Measurements from ENCODE around the gene JAKMIP1. TPM values are rescaled to one million over a fixed set of nuclear protein-coding genes. Genes with fewer than 3 reads are reported as not detected.
A peak's percentile ranks its signal among the peaks of the same experiment; 100 is the strongest.

The JAKMIP1 gene
- total RNA-seq, 6 donors from 2014 or later, result 0.40 to 6.8 (median 1.0) TPM

DNA sequence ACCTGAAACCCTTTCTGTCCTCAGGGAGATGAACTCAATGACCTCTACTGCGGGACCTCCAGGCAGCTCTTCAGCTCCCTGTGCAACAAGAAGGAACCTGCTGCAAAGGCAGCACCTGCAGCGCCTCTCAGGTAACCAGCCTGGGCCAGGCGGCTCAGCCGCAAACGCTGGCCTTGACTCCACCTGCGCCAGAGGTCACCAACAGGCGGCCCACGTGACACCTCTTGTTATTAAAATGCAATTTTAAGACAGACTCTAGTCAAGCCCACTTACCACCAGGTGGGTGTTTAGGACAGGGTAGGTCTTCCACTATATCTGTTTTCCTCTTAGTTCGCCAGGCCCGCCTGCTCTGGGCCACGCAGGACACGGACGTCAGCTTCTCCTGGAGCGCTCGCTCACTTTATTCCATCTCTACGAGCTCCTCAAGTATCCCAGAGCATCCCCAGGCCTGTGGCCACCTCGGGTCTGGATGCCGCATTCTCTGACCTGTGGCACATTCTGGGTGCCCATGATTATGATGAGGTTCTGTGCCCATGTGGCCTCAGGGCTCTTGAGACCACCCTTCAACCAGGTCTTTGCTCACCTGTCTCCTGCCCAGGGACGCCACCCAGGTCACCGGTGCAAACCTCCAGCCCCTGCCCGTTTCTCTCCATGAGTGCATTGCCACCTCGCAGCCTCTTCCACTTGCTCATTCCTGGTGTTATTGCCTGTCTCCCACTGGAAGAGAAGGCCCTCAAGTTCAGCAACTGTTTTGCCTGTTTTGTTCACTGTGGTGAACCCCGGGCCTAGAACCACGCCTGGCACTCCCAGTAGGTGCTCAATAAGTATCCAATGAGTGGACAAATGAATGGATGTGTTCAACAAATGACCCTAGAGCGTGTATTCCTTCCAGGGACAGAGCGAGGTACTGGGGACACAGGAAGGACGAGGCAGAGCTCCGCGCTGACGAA is 32.8 kb upstream of the JAKMIP1 start:
- Histone ChIP-seq H3K27ac (no peak overlapping the region), H3K4me1 (no peaks in the 10 kb centered on the region), H3K9me3 (no peaks in the 10 kb centered on the region), H3K36me3 (no peaks in the 10 kb centered on the region), H3K4me3 (no peak overlapping the region), H3K27me3 (no peaks in the 10 kb centered on the region)
- no peak for TF ChIP-seq EP300 (IDR thresholded peaks at IDR 0.05)
- TF ChIP-seq POLR2AphosphoS5 (IDR thresholded peaks at IDR 0.05), result no peak
- TF ChIP-seq POLR2A (IDR thresholded peaks at IDR 0.05), result no peak
- TF ChIP-seq CTCF (IDR thresholded peaks at IDR 0.05), result no peak
- ATAC-seq (ENCODE audit: low FRiP score in 2 of 2) (no peak), DNase-seq (peak in 1 of 2 donors; percentile 45)
- WGBS, 2 donors, result 83 to 88% methylated on average over 29 to 30 of the region's 30 CpGs

DNA sequence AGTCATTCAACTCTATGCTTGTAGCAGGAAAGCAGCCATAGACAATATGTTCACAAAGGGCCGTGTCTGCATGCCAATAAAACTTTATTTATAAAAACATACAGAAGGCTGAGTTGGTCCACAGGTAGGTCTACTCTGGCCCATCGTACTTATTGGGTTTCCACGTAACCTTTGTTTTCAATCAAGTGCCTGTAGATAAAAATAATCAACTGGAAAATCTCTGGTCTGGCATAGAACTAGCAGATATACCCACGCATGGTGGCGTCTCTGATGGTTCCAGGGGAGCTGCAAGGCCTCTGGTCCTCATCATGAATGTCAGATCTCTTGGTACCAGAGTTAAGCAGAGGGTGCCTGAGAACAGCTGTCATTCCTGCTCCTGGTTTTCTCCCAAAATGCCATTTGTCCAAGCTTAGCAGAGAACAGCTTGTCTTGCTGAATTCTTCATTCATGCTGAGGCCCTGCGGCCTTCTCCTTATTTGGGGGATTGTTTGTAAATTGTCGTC is 31.4 kb upstream of the JAKMIP1 start:
- no peak for ATAC-seq (ENCODE audit: low FRiP score in 2 of 2)
- 68 to 73% methylated on average over 7 of the region's 7 CpGs for WGBS, 2 donors

GRCh38 chr4:6230827-6231662 is 30.7 kb upstream of the JAKMIP1 start:
- H3K27ac ChIP-seq, result no peak overlapping the region
- DNase-seq (peak in 1 of 2 donors; percentile 41), ATAC-seq (ENCODE audit: low FRiP score in 2 of 2) (no peak)
- H3K36me3 ChIP-seq, result no peaks in the 10 kb centered on the region
- WGBS, 2 donors, result 88 to 97% methylated on average over 13 to 21 of the region's 21 CpGs
- no peaks in the 10 kb centered on the region for H3K9me3 ChIP-seq
- no peaks in the 10 kb centered on the region for H3K4me1 ChIP-seq
- no peak overlapping the region for H3K4me3 ChIP-seq
- TF ChIP-seq EP300 (IDR thresholded peaks at IDR 0.05) (no peak), CTCF (IDR thresholded peaks at IDR 0.05) (no peak), POLR2A (IDR thresholded peaks at IDR 0.05) (no peak), POLR2AphosphoS5 (IDR thresholded peaks at IDR 0.05) (no peak)
- H3K27me3 ChIP-seq, result no peaks in the 10 kb centered on the region

More for the DNA sequence above, 31.4 kb upstream of the JAKMIP1 start:
- H3K27me3 ChIP-seq, result no peaks in the 10 kb centered on the region
- no peak overlapping the region for H3K4me3 ChIP-seq
- H3K36me3 ChIP-seq, result no peaks in the 10 kb centered on the region
- no peak for DNase-seq
- no peaks in the 10 kb centered on the region for H3K4me1 ChIP-seq
- H3K9me3 ChIP-seq, result no peaks in the 10 kb centered on the region
- no peak overlapping the region for H3K27ac ChIP-seq
- TF ChIP-seq POLR2AphosphoS5 (IDR thresholded peaks at IDR 0.05) (no peak), POLR2A (IDR thresholded peaks at IDR 0.05) (no peak), EP300 (IDR thresholded peaks at IDR 0.05) (no peak), CTCF (IDR thresholded peaks at IDR 0.05) (no peak)

DNA sequence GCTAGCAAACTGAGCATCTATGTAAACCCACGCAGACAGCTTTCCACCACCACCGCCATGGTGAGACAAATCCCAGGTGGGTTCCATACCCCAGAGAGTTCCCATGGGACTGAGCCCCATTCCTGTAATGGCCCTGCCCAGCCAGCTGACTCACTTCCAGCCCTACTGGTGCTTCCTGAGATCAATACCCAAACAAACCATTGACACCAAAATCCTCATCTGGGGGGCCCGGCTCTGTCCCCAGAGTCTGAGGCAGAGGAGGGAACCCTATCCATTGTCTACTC is 30.1 kb upstream of the JAKMIP1 start:
- H3K36me3 ChIP-seq, result no peaks in the 10 kb centered on the region
- 0 to 53% methylated on average over 1 to 3 of the region's 3 CpGs for WGBS, 2 donors
- H3K9me3 ChIP-seq, result no peaks in the 10 kb centered on the region
- DNase-seq (no peak), ATAC-seq (ENCODE audit: low FRiP score in 2 of 2) (no peak)
- H3K4me3 ChIP-seq, result no peak overlapping the region
- no peak for TF ChIP-seq EP300 (IDR thresholded peaks at IDR 0.05)
- no peak for TF ChIP-seq CTCF (IDR thresholded peaks at IDR 0.05)
- no peak for TF ChIP-seq POLR2AphosphoS5 (IDR thresholded peaks at IDR 0.05)
- no peak for TF ChIP-seq POLR2A (IDR thresholded peaks at IDR 0.05)
- no peaks in the 10 kb centered on the region for H3K4me1 ChIP-seq
- H3K27me3 ChIP-seq, result no peaks in the 10 kb centered on the region
- H3K27ac ChIP-seq, result no peak overlapping the region

All from upper lobe of left lung (tissue), 6 donors.